ES-I3 (cell line): ENCODE measurements around the gene UBA1.

Experiments
- H3K36me3 ChIP-seq: 2 replicates; pipeline ENCODE4 v1.6.1; 2013; ENCODE audit warnings: mild to moderate bottlenecking, low read length, control low read depth, moderate library complexity; ENCODE audit not compliant: insufficient read depth
- H3K4me1 ChIP-seq: 2 replicates; pipeline ENCODE4 v1.6.1; 2013; ENCODE audit warnings: mild to moderate bottlenecking, control low read depth, low read length; ENCODE audit not compliant: insufficient read depth
- H3K9ac ChIP-seq: 2 replicates; pipeline ENCODE4 v1.6.1; 2013; ENCODE audit warnings: low read depth, mild to moderate bottlenecking, low read length, moderate library complexity
- H3K9me3 ChIP-seq: 2 replicates; pipeline ENCODE4 v1.6.1; 2013; ENCODE audit warnings: mild to moderate bottlenecking, low read length, moderate library complexity; ENCODE audit not compliant: control insufficient read depth, insufficient read depth

Gene UBA1

DNA sequence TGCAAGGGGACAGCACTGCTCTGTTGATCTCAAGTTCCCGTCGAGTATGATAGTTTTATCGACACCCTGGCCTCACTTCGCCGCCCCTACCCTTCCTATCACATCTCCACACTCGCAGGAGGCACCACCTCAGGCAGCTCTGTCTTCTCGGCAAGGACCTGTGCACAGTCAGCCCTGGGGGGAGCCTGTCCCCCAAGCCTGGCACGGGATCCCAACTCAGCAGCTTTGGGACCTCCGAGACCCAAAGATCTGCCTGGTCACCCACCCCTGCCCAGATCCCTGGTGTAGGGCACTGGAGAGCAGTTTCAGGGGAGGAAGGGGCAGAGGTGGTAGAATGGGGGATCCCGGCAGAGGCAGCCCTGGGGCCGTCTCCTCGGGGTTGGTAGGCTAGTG is 18.0 kb upstream of the UBA1 start:
- Histone ChIP-seq H3K36me3 (peaks cover 20% of the 10 kb centered on the region), H3K4me1 (0 out of 2 replicates have a peak, but pooled peaks cover 8% of the 10 kb centered on the region), H3K9ac (no peak overlapping the region; the same call in 1 of the 2 replicates), H3K9me3 (no peaks in the 10 kb centered on the region)

DNA sequence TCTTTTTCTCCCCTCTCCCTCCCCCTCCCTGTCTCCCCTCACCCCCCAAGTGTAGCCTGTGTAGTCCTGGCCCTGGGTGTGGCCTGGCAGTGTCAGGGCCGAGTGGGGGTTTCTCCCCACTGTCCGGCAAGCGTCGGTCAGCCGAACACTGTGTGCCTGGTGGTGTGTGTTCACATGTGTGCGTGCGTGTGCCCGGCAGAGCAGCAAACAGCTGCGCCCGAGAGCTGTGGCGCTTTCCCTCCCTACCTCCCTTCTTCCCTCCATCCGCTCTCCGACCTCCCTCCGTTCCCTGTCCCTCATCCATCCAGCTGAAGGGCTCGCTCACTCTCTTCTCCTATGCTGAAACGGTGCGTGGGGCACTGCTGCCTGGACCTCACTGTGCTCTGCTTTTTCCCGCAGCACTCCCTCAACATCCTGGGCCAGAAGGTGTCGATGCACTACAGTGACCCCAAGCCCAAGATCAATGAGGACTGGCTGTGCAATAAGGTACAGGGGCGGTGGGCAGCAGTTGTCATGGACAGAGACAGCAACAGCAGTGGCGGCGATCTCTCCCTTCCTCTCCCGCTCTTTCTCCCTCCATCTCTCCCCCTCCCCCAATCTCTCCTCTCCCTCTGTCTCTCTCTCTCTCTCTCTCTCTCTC is 17.4 kb upstream of the UBA1 start:
- Histone ChIP-seq H3K9me3 (no peaks in the 10 kb centered on the region), H3K4me1 (0 out of 2 replicates have a peak, but pooled peaks cover 8% of the 10 kb centered on the region), H3K36me3 (peaks cover 20% of the 10 kb centered on the region), H3K9ac (no peak overlapping the region)

DNA sequence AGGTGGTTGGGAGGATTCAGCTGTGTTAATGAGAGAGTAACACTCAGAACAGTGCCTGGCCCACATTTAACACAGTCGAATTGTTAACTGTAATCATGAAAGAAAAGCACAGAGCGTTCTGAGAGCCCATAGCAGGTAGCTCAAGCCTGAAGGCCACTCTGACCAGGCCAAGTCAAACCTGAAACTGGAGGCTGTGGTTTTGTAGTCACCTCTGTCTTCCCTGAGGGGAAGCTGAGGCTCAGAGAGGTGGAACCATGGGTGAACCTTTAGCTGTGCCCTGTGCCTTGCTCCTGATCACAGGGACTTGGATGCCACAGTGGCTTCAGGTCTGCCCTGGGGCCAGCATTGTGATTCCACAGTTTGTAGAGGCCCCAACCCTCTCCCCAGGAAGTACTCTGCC is 16.6 kb upstream of the UBA1 start:
- Histone ChIP-seq H3K36me3 (peaks cover 20% of the 10 kb centered on the region), H3K9ac (no peak overlapping the region), H3K4me1 (0 out of 2 replicates have a peak, but pooled peaks cover 8% of the 10 kb centered on the region), H3K9me3 (no peaks in the 10 kb centered on the region)

DNA sequence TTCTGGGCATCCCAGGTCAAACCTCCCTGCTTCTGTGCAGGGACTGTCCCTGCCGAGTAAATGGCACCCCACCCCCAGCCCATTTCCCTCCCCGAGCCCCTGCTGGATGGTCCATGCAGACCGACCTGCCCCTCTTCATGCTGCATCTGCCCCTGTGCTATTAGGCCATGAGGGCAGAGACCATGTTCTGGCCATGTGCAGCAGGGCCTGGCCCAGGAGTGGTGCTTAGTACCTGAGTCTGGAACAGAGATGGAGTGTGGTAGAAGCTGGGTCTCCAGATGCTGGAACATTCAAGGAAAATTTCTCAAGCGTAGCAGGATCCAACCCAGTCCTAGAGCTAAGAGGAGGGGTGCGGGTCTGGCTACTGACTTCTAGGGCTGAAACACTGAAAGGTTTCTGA is 15.3 kb upstream of the UBA1 start:
- Histone ChIP-seq H3K36me3 (peaks cover 17% of the 10 kb centered on the region), H3K9ac (no peak overlapping the region), H3K4me1 (0 out of 2 replicates have a peak, but pooled peaks cover 8% of the 10 kb centered on the region), H3K9me3 (no peaks in the 10 kb centered on the region)

DNA sequence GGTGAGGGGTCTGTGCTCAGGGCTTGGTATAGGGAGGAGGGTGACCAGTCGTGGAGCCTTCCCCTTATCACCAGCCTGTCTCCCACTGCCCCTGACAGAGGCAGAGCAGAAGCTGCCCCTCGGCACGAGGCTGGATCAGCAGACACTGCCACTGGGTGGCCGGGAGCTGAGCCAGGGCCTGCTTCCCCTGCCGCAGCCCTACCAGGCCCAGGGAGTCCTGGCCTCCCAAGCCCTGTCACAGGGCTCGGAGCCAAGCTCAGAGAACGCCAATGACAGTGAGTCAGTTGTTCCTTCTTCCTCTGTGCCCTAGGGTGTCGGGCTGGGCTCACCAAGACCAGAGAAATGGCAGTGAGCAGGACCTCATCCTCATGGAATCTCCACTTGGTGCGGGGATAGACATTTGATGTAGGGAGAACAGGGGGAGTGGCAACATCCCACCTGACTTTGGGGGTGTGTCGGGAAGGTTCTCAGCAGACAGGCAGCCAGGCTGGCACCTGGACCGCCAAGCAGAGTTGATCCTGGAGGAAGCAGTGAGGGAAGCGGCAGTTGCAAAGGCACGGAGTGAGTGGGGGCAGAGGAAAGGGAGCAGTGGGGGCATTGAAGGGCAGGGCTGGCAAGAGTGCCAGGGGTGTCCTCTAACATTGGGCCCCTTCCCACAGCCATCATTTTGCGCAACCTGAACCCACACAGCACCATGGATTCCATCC is 14.3 kb upstream of the UBA1 start:
- 0 out of 2 replicates have a peak, but pooled peaks cover 8% of the 10 kb centered on the region for H3K4me1 ChIP-seq
- no peaks in the 10 kb centered on the region for H3K9me3 ChIP-seq
- no peak overlapping the region for H3K9ac ChIP-seq
- H3K36me3 ChIP-seq, result peaks cover 17% of the 10 kb centered on the region

DNA sequence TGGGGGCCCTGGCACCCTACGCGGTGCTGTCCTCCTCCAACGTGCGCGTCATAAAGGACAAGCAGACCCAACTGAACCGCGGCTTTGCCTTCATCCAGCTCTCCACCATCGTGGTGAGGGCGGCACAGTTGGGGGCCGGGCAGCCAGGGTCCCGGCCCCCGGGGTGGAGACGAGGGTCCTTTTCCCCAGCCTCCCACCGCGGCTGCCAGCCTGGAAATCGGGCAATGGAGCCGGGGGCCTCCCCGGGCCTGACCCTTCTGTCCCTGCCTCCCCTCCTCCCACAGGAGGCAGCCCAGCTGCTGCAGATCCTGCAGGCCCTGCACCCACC is 13.7 kb upstream of the UBA1 start:
- Histone ChIP-seq H3K36me3 (peaks cover 17% of the 10 kb centered on the region), H3K9me3 (no peaks in the 10 kb centered on the region), H3K9ac (no peak overlapping the region), H3K4me1 (0 out of 2 replicates have a peak, but pooled peaks cover 8% of the 10 kb centered on the region)

DNA sequence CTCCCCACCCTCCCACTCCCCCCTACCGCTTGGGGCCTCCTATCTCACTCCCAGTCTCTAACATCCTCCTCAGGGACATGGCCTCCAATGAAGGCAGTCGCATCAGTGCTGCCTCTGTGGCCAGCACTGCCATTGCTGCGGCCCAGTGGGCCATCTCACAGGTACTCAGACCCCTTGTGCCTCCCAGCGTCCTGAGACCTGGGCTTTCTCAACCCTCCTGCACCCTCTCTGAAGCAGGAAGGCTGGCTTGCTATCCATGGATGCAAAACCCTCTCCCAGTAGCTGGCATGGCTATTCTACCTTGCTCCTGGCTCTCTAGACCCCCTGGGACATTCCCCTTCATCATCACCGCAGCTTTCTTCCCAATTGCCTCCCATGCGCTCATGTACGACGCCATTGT is 13.3 kb upstream of the UBA1 start:
- H3K9ac ChIP-seq, result no peak overlapping the region
- H3K4me1 ChIP-seq, result 0 out of 2 replicates have a peak, but pooled peaks cover 7% of the 10 kb centered on the region
- H3K9me3 ChIP-seq, result no peaks in the 10 kb centered on the region
- H3K36me3 ChIP-seq, result peaks cover 17% of the 10 kb centered on the region

DNA sequence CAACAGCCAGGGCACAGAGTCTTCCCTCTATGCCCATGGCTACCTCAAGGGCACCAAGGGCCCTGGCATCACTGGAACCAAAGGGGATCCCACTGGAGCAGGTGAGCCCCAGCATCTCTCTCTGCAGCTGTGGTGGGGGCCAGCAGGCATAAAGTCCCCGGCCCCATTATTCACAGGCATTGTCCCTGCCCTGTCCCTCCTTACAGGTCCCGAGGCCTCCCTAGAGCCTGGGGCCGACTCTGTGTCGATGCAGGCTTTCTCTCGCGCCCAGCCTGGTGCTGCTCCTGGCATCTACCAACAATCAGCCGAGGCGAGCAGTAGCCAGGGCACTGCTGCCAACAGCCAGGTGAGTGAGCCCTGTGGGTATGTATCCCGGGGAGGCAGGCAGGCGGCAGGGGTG is 12.3 kb upstream of the UBA1 start:
- H3K4me1 ChIP-seq, result 0 out of 2 replicates have a peak, but pooled peaks cover 4% of the 10 kb centered on the region
- no peaks in the 10 kb centered on the region for H3K9me3 ChIP-seq
- peaks cover 17% of the 10 kb centered on the region for H3K36me3 ChIP-seq
- no peak overlapping the region for H3K9ac ChIP-seq

DNA sequence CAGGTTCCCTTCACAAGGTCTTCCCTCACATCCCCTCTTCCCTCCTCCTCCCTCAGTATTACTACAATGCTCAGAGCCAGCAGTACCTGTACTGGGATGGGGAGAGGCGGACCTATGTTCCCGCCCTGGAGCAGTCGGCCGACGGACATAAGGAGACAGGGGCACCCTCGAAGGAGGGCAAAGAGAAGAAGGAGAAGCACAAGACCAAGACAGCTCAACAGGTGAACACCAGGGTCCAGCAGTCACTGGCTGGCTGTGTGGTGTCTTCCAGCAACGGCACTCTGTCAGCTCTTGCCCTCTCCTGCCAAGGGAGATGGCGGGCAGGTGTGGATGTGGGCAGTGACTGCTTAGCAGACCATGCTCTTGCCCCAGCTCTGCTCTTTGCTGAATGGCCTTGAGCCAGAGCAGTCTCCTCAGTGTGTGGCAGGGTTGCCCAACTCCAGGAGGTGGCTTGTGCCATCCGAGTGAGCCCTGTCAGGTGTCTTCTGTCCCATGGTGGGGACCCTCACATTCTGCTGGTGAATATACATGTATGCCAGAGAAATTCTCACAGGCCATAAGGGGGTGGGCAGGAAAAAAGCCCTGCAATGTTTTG is 11.4 kb upstream of the UBA1 start:
- no peak overlapping the region for H3K9ac ChIP-seq
- peaks cover 12% of the 10 kb centered on the region for H3K36me3 ChIP-seq
- H3K4me1 ChIP-seq, result no peaks in the 10 kb centered on the region

DNA sequence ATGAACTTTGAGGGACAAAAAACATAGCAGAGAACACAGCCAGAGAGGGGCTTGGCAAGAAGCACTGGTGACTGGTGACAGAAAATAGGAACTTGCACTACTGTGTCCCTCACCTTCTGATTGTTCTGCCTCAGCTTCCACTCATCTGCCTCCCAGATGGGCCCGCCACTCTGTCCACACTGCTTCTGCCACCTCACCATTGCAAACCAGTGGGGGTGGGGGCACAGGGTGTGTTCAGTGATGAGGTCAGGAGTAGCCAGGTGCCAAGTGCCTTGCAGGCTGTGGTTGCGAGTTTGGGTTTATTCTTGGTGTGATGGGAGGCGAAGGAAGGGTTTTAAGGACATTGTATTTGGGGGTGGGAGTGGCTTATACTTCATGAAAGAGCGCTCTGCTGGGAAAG is 9.1 kb upstream of the UBA1 start:
- no peaks in the 10 kb centered on the region for H3K9me3 ChIP-seq
- H3K9ac ChIP-seq, result no peak overlapping the region
- H3K36me3 ChIP-seq, result no peaks in the 10 kb centered on the region; the same call in none of the 2 replicates
- H3K4me1 ChIP-seq, result no peaks in the 10 kb centered on the region

More for the DNA sequence above, 11.4 kb upstream of the UBA1 start:
- no peaks in the 10 kb centered on the region for H3K9me3 ChIP-seq

DNA sequence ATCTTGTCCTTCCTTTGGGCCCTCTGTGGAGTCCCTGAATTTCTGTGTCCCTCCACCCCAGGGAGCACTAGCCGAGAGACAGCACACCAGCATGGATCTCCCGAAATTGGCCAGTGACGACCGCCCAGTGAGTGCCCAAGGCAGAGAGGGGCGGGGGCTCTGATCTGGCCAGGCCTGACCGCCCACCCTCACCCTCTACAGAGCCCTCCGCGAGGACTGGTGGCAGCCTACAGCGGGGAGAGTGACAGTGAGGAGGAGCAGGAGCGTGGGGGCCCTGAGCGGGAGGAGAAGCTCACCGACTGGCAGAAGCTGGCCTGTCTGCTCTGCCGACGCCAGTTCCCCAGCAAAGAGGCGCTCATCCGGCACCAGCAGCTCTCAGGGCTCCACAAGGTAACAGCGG is 8.4 kb upstream of the UBA1 start:
- H3K4me1 ChIP-seq, result no peaks in the 10 kb centered on the region
- no peaks in the 10 kb centered on the region for H3K9me3 ChIP-seq
- no peak overlapping the region for H3K9ac ChIP-seq
- no peaks in the 10 kb centered on the region; the same call in none of the 2 replicates for H3K36me3 ChIP-seq

DNA sequence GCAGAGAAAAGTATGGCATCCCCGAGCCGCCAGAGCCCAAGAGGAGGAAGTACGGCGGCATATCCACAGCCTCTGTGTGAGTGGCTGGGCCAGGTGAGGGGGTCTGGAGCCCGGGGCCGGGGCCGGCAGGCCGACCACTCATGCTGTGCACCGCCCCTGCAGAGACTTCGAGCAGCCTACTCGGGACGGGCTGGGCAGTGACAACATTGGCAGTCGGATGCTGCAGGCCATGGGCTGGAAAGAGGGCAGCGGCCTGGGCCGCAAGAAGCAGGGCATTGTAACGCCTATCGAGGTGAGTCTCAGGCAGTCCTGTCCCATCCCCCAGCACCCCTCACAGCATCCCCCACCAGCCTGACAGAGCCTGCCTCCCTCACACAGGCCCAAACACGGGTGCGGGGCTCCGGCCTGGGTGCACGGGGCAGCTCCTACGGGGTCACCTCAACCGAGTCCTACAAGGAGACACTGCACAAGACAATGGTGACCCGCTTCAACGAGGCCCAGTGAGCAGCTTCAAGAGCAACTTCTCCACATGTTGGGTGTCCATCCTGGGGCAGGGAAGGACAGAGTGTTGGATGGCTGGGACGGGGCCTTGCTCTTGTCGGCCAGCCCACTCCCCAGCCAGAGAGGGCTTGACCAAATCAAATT is 7.4 kb upstream of the UBA1 start:
- no peak overlapping the region for H3K9ac ChIP-seq
- no peaks in the 10 kb centered on the region; the same call in none of the 2 replicates for H3K36me3 ChIP-seq
- no peaks in the 10 kb centered on the region for H3K4me1 ChIP-seq
- H3K9me3 ChIP-seq, result no peaks in the 10 kb centered on the region

DNA sequence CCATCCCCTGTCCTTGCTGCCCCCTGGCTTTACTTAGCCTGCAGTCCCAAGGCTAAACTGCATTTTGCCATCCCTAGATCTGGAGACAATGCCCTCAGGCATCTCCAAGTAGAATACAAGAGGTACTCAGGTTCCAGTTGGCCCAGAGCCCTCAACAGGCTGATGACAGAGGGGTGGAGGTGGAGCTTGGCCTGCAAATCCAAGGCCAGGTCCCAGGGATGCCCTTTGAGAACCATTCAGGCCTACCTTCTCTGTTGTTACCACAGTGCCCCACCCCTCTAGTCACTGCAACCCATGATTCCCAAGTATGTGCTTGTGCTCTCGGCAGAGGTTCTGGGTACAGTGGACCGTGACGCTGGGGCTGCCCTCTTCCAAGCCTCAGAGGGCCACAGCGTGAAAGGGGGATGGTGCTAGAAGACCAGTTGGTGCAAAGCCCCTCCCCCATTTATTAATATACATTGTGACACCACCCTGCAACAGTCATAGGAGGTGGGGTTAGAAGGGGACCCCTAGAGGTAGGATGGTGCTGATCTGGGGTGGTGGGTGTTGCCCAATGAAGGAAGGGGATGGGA is 6.4 kb upstream of the UBA1 start:
- Histone ChIP-seq H3K36me3 (no peaks in the 10 kb centered on the region; the same call in none of the 2 replicates), H3K9me3 (no peaks in the 10 kb centered on the region), H3K9ac (no peak overlapping the region), H3K4me1 (no peaks in the 10 kb centered on the region)

DNA sequence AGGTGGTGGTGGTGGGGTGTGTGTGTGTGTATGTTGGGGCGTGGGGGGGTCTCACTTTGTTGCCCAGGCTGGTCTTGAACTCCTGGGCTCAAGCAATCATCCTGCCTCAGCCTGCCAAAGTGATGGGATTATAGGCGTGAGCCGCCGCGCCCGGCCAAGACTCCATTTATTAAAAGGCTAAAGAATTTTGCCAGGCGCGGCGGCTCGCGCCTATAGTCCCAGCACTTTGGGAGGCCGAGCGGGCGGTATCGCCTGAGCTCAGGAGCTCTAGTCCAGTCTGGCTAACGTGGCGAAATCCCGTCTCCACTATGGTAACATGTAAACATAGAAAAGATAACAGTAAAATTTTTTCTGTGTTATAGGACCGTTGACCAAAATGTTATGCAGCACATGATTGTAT is 3.7 kb upstream of the UBA1 start:
- H3K9ac ChIP-seq, result peak overlapping the region; percentile 14; the same call in 1 of the 2 replicates
- H3K4me1 ChIP-seq, result peaks cover 4% of the 10 kb centered on the region
- H3K9me3 ChIP-seq, result no peaks in the 10 kb centered on the region
- H3K36me3 ChIP-seq, result no peaks in the 10 kb centered on the region; the same call in none of the 2 replicates
